Fibroblast of skin of abdomen (primary cell): Measurements from ENCODE around the gene LTBP2.
"Not testable (repeated sequence)": the region's sequence is repeated elsewhere in the genome, so short reads cannot be mapped to it uniquely, and the experiment has no call there.

Experiments
- DNase-seq: peaks from one replicate; pipeline ENCODE4 v3.0.0-alpha.2; 2013

LTBP2 gene

GRCh38 chr14:74549588-74549987 lies 62.4 kb downstream of the LTBP2 start:
- DNase-seq, result no peak

GRCh38 chr14:74548881-74549280 lies 63.2 kb downstream of the LTBP2 start:
- DNase-seq, result peak; percentile 93

GRCh38 chr14:74547331-74547927 lies 64.6 kb downstream of the LTBP2 start:
- DNase-seq, result no peak

GRCh38 chr14:74546416-74546815 lies 65.6 kb downstream of the LTBP2 start:
- DNase-seq, result no peak

GRCh38 chr14:74545386-74545785 lies 66.7 kb downstream of the LTBP2 start:
- no peak for DNase-seq

GRCh38 chr14:74543771-74544438 lies 68.1 kb downstream of the LTBP2 start:
- DNase-seq, result no peak

- DNase-seq, result no peak
These were observed 69.9 kb downstream of the LTBP2 start for GRCh38 chr14:74542056-74542685.

GRCh38 chr14:74541225-74541624 lies 70.8 kb downstream of the LTBP2 start:
- no peak for DNase-seq

GRCh38 chr14:74539503-74539902 lies 72.5 kb downstream of the LTBP2 start:
- no peak for DNase-seq

GRCh38 chr14:74538411-74539391 lies 73.3 kb downstream of the LTBP2 start:
- no peak for DNase-seq

GRCh38 chr14:74536336-74536735 lies 75.7 kb downstream of the LTBP2 start:
- DNase-seq, result not testable (repeated sequence)

- DNase-seq, result no peak
These were observed 76.2 kb downstream of the LTBP2 start for GRCh38 chr14:74535756-74536325.

GRCh38 chr14:74533576-74533975 lies 78.5 kb downstream of the LTBP2 start:
- DNase-seq, result no peak

- DNase-seq, result no peak
These were observed 79.8 kb downstream of the LTBP2 start for GRCh38 chr14:74532246-74532645.

GRCh38 chr14:74531467-74531866 lies 80.6 kb downstream of the LTBP2 start:
- DNase-seq, result no peak

GRCh38 chr14:74531006-74531405 lies 81.0 kb downstream of the LTBP2 start:
- no peak for DNase-seq

- DNase-seq, result no peak
These were observed 83.2 kb downstream of the LTBP2 start for GRCh38 chr14:74528886-74529285.

- DNase-seq, result no peak
These were observed 83.6 kb downstream of the LTBP2 start for GRCh38 chr14:74528406-74528805.

GRCh38 chr14:74527736-74528280 lies 84.2 kb downstream of the LTBP2 start:
- no peak for DNase-seq

GRCh38 chr14:74526854-74527585 lies 85.0 kb downstream of the LTBP2 start:
- DNase-seq, result no peak

- DNase-seq, result no peak
These were observed 86.6 kb downstream of the LTBP2 start for GRCh38 chr14:74525361-74525851.
